ENCODE measurements around the gene AKAP13.

The AKAP13 gene

DNA sequence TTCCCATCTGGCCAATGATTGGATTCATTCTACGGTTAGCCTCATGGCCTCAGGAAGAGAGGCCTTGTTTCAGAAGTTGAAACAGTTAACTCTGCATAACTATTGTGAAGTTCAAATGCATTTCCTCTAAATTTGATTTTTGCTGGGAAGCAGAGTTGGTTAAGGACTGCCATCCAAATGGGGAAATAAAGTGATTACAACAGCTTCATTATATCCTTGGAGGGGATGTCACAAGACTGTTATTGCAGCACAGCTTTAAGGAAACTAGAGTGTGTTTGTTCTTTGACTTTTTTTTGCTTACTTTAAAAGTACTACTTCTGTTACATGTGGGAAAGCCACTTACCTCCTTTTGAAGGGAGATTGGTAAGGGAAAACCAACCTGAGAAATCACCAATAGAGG is 164.8 kb downstream of the AKAP13 start:
- no peak for DNase-seq

DNA sequence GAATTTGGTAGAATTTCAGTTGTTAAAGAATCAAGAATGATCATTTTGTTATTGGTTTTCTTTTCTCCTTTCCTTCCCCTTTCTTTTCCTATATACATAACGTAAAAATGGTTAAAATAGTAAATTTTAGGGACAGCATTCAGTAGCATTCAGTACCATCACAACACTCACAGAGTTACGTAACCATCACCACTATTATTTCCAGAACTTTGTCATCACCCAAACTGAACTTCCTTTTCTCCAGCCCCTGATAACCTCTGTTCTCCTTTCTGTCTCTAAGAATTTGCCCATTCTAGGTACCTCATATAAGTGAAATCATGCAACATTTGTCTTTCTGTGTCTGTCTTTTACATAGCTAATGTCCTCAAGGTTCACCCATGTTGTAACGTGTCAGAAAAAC is 165.3 kb downstream of the AKAP13 start:
- no peak for DNase-seq

DNA sequence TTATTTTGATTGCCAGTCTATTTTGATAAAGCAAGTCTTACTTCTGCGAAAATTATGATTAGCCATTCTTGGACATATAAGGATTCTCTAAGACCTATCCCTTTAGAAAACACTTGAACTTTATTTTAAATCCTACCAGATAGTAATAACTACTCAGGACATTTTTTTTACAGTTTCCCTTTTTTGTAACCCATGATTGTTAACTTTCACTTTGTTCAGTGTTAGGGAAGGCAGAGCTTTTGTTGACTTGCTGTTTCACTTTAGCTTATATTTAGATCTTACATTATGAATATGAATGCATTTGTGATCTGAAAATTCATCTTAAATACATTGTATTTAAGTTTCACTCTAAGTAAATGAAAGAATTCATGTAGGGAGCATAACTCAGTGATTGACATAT is 167.0 kb downstream of the AKAP13 start:
- no peak for DNase-seq

DNA sequence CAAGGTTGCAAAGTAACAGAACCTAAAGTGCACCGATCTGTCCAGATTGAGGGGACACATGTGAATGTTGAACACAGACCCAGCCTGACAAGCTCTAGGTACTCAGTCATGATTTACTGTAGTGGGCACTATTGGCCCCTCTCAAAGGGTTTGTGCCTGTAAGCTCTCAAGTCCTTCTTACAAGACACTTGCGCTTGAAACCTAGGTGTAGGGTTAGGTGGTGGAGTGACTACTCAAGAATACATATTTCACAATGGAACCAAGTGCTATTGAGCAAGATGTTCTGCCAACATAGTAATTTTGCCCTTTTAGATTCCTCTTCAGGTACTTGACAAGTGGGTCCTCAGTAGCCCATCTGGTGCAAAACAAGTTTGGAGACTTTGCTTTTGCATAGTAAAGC is 169.9 kb downstream of the AKAP13 start:
- no peak for DNase-seq

DNA sequence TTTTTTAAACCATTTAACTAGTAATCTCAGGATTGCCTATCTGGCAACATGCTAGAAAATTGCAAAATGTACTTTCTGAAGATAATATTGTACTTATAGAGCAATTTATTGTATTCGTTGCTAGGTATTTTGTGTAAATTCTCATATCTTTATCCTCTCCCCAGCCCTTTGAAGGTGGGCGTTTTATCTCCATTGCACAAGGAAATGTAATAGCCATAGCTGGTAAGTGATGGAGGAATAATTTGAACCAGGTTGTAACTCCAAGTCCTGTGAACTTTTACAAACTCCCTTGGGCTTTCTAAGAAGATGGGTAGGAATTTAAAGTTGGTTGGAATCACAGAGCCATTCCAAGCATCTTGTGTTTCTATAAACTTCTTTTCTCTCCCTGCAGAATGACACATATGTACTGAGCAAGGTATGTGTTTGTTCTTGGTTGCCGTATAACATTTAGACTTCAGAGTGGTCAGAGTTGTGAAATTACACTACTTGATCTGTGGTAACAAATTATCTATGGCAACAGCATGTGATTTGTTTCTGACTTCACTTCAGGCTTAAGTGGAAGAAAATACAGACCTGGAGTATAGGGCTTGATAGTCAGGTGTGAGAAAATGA is 170.9 kb downstream of the AKAP13 start:
- DNase-seq, result no peak

DNA sequence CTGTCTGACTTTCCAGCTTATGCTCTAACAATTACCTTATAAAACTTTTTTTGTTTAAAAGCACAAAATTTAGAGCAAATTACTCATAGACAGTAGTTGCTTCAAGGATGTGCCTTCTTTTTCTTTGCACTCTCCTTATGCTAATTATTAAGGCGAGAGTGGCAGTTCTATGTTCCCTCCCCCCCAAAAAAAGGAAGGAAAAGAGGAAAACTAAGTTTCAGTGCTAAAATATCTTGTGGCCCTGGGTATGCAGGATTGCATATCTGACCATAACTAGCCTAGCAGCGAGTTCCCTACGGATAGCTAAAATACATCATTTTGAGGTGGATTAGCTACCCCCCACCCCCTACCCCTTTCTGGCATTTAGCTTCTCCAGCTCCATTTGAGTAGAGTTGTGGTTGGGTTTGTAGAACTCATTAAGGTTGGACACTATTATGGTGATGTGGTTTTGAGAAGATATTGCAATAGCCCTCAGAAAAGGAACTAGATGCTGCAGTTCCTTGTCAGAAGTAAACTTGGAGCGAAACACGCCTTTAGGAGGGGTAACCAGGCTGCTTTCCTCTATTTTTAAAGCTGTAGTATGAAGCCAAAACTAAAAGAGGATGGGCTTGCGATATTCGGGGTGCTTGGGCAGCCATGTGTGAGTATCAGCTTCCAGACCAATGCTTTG is 174.6 kb downstream of the AKAP13 start:
- no peak for DNase-seq

DNA sequence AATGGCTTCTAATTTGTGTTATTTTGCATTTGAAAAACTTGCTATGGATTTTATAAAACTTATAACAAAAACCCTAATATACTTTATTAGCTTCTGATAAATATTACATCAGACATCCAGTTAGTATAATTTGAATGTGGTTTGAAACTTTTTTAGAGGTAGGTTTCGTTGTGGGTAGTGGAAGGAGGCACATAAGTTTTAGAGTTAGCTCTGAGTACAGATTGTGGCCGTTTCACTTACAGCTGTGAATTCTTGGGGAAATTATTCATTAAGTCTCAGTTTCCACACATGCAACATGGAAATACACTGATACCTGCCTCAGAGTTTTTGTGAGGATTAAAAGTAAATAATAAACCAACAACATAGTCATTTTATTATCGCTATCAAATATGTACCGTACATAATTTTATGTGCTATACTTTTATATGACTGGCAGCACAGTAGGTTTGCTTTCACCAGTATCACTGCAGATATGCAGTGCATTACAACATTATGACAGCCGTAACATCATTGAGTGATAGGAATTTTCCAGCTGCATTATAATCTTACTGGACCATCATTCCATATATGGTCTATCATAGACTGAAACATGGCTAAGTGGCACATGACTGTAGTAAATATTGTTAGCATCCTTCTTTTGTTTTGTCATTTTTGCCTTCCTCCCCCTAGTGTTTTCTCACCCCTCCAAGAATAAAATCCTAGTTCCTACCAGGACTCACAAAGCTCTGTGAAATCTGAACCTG is 175.6 kb downstream of the AKAP13 start:
- no peak for DNase-seq

DNA sequence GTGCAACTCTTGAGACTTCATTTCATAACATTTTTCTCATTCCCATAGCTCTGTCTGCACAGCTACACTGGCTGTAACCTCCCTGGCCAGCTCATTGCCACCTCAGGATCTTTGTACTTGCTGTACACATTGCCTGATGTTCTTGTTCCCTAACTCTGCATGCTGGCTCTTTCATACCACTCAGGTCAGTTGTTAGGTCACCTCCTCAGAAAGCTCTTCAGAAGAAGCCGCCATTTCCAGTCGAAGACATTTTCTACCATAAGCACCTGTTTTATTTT is 176.2 kb downstream of the AKAP13 start:
- no peak for DNase-seq

DNA sequence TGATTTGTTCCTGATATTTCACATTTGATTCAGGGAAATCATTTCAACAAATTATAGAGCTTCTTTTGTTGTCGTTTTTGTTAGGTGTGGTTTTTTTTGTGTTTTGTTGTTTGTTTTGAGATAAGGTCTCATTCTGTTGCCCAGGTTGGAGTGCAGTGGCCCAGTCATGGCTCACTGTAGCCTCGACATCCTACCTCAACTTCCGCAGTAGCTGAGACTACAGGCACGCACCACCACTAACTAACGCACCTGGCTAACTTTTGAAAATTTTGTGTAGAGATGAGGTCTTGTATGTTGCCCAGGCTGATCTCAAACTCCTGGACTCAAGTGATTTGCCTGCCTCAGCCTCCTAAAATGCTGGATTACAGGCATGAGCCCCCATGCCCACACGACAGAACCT is 177.0 kb downstream of the AKAP13 start:
- no peak for DNase-seq

DNA sequence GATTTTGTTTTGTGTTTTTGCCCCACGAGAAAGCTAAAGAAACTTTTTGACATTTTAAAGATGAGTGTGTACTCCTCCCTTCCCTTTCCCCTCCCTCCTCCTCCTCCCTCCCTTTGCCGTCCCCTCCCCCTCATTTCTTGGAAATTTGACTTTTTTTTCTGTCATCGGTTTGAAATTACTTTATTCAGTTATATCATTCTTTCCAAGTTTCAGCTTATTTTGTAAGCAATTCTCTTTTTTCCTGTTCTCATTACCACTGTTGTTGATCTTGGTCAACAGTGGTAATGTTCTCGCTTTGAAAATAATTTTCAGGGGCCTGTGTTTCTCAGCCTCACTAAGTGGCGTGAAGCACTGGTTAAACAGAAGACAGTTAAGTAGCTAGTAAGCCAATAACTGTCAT is 178.4 kb downstream of the AKAP13 start:
- no peak for DNase-seq

DNA sequence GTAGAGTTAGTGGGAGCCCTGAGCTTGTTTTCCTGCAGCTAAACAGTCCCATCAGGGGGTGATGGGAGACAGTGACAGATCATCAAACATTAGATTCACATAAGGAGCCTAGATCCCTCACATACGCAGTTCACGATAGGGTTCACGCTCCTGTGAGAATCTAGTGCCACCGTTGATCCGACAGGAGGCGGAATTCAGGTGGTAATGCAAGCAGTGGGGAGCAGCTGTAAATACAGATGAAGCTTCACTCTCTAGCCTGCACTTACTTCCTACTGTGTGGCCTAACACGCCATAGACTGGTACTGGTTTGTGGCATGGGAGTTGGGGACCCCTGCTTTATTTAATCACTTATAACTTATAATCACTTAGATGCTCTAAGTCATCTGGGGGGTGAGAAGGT is 179.1 kb downstream of the AKAP13 start:
- DNase-seq, result no peak

DNA sequence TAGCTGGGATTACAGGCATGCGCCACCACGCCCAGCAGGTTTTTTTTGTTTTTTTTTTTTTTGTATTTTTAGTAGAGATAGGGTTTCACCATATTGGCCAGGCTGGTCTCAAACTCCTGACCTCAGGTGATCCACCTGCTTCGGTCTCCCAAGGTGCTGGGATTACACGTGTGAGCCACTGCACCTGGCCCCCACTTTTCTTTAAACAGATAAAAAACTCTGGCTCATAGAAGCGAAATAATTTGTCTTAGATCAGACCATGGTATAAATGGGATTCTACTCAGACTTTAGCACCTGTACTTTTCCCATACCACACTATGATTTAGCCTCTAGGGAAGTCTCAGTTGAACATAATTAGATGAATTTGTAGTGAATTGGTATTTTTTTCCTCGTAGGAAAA is 182.4 kb downstream of the AKAP13 start:
- no peak for DNase-seq

DNA sequence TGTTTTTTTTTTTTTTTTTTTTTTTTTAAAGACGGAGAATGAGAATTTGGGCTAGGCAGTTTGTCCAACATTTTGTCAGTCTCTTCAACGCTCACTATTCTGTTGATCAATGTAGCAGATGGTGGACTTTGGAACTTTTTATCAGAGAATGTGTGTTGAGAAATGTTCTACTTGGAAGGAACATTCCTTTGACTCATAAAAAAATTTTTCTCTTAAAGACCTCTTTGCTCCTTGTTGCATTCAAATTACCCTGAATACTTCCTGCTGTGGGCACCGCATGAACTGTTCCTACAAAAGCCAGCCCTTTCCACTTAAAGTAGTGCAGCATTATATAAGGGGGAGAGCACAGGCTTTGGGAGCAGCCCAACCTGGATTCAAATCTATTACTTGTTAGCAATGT is 182.9 kb downstream of the AKAP13 start:
- no peak for DNase-seq

DNA sequence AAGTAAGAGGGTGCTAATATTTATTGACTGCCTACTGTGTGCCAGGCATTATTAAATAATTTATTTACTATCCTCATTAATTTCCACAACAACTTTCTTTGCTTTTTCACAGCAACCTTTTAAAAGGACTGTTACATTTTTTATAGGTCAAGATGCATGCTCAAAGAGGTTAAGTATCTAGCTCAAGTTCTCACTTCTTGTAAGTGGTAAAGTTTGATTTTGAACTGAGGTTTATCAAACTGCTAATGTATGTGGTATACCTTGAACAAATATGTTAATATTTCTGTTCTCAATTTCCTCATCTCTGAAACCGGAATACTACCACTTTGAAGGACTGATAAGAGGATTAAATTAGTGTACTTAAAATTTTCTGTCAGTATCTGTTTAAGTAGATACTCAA is 183.3 kb downstream of the AKAP13 start:
- no peak for DNase-seq

DNA sequence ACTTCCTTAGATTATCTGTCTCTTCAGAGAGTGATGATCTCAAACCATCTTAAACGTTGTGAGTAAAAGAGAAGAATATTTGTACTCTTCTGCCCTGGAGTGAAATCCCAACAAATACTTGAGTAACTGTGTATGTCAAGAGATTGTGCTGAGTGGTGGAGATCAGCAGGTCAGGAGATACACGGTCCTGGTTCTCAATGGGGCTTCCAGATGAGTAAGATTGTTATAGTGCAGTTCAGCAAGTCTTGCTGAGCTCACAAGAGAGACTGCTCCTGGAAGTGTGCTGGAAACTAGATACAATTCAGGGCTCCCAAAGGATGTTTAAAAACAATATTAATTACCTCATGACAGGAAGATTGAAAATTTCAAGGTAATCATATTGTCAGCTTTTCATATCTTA is 184.3 kb downstream of the AKAP13 start:
- DNase-seq, result no peak

DNA sequence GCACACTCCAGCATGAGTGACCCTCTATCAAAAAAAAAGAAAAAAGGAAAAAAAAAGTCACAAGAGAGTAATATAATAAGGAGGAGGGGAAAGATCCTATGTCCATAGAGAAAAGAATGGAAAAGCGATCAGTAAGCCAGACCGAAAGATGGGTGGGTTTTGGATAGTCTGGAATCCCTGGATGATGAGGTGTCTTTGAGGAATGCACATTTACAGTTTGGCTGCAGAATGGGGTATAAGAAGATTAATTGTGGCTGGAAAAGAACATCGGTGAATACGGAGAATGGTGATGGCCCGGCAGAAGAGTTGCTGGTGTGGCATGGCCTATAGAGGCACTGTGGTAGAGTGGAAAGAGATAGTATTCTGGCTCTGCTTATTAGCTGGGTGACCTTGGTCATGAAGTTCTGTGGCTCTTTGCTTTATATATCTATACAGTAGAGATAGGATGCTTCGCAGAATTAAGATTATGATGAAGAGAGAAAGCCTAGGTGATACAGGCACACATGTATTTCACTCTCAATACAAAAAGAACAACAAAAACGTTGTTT is 187.9 kb downstream of the AKAP13 start:
- DNase-seq, result no peak

DNA sequence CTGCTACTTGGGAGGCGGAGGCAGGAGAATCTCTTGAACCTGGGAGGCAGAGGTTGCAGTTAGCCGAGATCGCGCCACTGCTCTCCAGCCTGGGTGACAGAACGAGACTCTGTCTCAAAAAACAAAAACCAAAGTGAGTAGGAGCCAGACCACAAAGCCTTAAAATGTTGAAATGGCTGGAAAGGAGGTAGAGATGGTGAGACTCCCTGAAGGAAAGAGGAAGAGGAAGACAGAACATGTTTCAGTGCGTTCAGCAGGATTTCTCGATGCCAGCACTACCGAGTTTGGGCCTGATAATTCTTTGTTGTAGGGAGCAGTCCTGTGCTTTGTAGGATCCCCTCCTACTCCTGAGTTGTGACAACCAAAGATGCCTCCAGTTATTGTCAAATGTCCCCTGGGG is 189.9 kb downstream of the AKAP13 start:
- no peak for DNase-seq

DNA sequence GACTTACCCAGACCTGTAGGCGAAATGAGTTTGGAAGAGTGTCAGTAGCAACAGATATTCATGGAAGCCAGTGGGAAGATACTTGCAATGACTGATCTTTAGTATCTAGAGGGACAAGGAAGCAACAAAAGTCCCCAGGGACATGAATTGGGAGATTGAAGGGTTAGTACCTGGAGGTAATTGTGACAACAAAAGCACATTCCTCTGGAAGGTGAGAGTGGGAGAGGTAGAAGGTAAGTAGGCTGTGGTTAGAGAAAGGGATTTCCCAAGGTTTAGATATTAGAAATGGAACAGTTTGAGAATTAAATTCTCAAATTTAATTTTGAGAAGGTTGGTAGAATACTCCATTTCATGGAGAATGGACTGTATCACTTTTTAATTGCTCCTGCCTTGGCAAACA is 191.4 kb downstream of the AKAP13 start:
- no peak for DNase-seq

DNA sequence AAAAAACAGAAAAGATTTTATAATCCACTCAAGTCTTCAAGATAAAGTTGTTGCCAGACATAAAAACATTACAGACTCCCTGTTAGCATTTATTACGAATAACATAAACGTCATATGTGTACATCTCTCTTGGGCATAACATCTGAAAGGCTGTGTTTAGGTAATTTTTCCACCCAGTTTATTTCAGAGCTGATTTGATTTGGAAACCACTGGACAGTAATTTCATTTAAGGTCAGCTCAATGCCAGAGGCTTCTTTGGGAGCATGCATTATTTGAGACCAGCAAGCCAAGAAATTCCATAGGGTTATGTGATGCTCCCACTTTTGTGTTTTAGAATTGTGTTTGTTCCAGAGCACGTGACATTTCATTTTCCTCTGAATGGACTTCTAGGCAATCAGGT is 196.0 kb downstream of the AKAP13 start:
- DNase-seq, result no peak

DNA sequence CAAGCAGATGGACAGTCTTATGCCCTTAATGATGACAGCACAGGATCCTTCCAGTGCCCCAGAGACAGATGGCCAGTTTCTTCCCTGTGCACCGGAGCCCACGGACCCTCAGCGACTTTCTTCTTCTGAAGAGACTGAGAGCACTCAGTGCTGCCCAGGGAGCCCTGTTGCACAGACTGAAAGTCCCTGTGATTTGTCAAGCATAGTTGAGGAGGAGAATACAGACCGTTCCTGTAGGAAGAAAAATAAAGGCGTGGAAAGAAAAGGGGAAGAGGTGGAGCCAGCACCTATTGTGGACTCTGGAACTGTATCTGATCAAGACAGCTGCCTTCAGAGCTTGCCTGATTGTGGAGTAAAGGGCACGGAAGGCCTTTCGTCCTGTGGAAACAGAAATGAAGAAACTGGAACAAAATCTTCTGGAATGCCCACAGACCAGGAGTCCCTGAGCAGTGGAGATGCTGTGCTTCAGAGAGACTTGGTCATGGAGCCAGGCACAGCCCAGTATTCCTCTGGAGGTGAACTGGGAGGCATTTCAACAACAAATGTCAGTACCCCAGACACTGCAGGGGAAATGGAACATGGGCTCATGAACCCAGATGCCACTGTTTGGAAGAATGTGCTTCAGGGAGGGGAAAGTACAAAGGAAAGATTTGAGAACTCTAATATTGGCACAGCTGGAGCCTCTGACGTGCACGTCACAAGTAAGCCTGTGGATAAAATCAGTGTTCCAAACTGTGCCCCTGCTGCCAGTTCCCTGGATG is 198.7 kb downstream of the AKAP13 start:
- DNase-seq, result no peak

DNA sequence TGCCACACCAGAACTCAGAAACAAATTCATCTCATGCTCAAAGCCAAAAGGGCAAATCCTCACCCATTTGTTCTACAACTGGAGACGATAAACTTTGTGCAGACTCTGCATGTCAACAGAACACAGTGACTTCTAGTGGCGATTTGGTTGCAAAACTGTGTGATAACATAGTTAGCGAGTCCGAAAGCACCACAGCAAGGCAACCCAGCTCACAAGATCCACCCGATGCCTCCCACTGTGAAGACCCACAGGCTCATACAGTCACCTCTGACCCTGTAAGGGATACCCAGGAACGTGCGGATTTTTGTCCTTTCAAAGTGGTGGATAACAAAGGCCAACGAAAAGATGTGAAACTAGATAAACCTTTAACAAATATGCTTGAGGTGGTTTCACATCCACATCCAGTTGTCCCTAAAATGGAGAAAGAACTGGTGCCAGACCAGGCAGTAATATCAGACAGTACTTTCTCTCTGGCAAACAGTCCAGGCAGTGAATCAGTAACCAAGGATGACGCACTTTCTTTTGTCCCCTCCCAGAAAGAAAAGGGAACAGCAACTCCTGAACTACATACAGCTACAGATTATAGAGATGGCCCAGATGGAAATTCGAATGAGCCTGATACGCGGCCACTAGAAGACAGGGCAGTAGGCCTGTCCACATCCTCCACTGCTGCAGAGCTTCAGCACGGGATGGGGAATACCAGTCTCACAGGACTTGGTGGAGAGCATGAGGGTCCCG is 199.7 kb downstream of the AKAP13 start:
- DNase-seq, result no peak

DNA sequence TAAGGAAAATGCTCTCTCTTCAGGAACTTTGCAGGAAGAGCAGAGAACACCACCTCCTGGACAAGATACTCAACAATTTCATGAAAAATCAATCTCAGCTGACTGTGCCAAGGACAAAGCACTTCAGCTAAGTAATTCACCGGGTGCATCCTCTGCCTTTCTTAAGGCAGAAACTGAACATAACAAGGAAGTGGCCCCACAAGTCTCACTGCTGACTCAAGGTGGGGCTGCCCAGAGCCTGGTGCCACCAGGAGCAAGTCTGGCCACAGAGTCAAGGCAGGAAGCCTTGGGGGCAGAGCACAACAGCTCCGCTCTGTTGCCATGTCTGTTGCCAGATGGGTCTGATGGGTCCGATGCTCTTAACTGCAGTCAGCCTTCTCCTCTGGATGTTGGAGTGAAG is 200.5 kb downstream of the AKAP13 start:
- DNase-seq, result peak; percentile 61

DNA sequence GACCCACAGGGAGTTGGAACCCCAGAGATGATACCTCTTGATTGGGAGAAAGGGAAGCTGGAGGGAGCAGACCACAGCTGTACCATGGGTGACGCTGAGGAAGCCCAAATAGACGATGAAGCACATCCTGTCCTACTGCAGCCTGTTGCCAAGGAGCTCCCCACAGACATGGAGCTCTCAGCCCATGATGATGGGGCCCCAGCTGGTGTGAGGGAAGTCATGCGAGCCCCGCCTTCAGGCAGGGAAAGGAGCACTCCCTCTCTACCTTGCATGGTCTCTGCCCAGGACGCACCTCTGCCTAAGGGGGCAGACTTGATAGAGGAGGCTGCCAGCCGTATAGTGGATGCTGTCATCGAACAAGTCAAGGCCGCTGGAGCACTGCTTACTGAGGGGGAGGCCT is 201.1 kb downstream of the AKAP13 start:
- peak; percentile 25 for DNase-seq
